GM12891 (cell line): ENCODE measurements around the gene PLEK2.

Source experiments
- DNase-seq: peaks from one replicate; pipeline ENCODE4 v3.0.0; 2011; ENCODE audit warnings: low spot score; ENCODE audit not compliant: insufficient read length
- FAIRE-seq: peaks from 2 replicates; lab custom pipeline; 2011; peaks lifted over from hg19 to GRCh38; lab: Jason Lieb, UNC
- PAX5 ChIP-seq: IDR thresholded peaks from 2 replicates; pipeline ENCODE4 v1.6.1; 2011; ENCODE audit warnings: low read length, moderate library complexity, mild to moderate bottlenecking; ENCODE audit not compliant: insufficient read depth, severe bottlenecking
- POLR2A ChIP-seq: IDR thresholded peaks from 2 replicates; pipeline ENCODE4 v1.6.1; 2011; ENCODE audit warnings: low read depth, low read length, control low read depth
- POLR2AphosphoS5 ChIP-seq: IDR thresholded peaks from 2 replicates; pipeline ENCODE4 v1.6.1; 2011; ENCODE audit warnings: low read depth, low read length, control low read depth
- POU2F2 ChIP-seq: IDR thresholded peaks from 2 replicates; pipeline ENCODE4 v1.6.1; 2011; ENCODE audit warnings: low read depth, mild to moderate bottlenecking, control low read depth, low read length, moderate library complexity
- SPI1 ChIP-seq: IDR thresholded peaks from 2 replicates; pipeline ENCODE4 v1.6.1; 2011; ENCODE audit warnings: low read depth, low read length, control low read depth
- TAF1 ChIP-seq: IDR thresholded peaks from 2 replicates; pipeline ENCODE4 v1.6.1; 2011; ENCODE audit warnings: low read depth, low read length, control low read depth

The PLEK2 gene

DNA sequence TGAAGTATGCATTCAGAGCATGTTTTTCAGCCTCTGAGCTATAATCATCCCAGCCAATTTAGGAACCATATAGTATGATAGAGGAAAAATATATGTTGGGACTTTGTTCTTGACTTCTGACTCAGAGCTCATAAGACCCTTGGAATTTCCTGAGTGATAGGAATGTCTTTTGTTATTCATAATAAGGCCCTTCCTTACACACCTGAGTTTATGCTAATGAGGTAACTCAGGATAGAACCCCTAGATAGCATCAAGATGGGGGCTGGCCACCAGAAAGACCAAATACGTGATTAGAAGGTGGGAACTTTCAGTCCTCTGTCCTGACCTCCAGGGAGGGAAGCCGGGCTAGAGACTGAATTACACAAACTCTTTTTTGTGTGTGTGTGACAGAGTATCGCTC, 32.4 kb upstream of the PLEK2 start:
- DNase-seq (no peak), FAIRE-seq (no peak)

GRCh38 chr14:67442139-67442906, 30.4 kb upstream of the PLEK2 start:
- no peak for TF ChIP-seq PAX5
- no peak for TF ChIP-seq POLR2AphosphoS5
- no peak for TF ChIP-seq POU2F2
- no peak for TF ChIP-seq TAF1
- TF ChIP-seq SPI1, result no peak
- TF ChIP-seq POLR2A, result no peak
- no peak for DNase-seq
- peak; percentile 13 for FAIRE-seq

More for the DNA sequence above, 32.4 kb upstream of the PLEK2 start:
- TF ChIP-seq SPI1 (no peak), POLR2A (no peak), PAX5 (no peak), POU2F2 (no peak), POLR2AphosphoS5 (no peak), TAF1 (no peak)

DNA sequence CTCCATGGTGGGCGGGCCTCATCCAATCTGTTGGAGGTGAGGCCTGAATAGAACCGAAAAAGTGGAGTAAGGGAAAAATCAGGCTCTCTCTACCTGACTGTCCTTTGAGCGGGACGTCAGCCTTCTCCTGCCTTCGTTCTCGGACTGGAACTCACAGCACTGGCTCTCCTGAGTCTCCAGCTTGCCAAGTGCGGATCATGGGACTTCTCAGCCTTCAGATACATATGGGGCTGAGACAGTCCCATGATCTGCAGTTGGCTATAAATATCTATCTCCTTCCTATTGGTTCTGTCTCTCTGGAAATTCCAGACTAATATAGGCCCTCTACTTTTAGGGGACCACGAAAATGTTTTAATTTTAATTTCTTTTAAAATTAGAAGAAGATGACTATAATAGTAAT, 29.7 kb upstream of the PLEK2 start:
- TF ChIP-seq TAF1, result no peak
- TF ChIP-seq POLR2AphosphoS5, result no peak
- no peak for DNase-seq
- no peak for FAIRE-seq

DNA sequence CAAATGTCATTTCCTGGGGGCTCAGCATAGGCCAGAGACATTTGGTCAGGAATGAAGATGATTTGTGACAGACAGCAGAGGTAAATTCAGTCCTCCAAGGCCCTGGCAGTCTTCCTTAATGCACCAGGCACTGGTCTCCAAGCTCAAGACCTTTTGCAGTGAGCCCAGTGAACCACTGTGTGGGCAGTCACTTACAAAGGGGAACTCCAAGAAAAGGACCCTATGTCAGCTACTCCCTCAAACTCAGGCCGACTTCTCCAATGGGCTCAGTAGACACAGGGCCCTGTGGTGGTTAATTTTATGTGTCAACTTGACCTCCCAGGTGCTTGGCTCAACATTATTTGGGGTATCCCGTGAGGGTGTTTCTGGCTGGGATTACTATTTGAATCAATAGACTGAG, 29.3 kb upstream of the PLEK2 start:
- DNase-seq (no peak), FAIRE-seq (no peak)
- TF ChIP-seq TAF1 (no peak), SPI1 (no peak)

GRCh38 chr14:67440513-67440912, 28.5 kb upstream of the PLEK2 start:
- FAIRE-seq, result no peak
- no peak for DNase-seq
- TF ChIP-seq SPI1 (no peak), POU2F2 (no peak), POLR2AphosphoS5 (no peak), PAX5 (no peak), TAF1 (no peak), POLR2A (no peak)

- DNase-seq, result no peak
- FAIRE-seq, result no peak
- TF ChIP-seq SPI1, result no peak
- TF ChIP-seq POLR2AphosphoS5, result no peak
- no peak for TF ChIP-seq PAX5
- TF ChIP-seq TAF1, result no peak
- no peak for TF ChIP-seq POU2F2
- TF ChIP-seq POLR2A, result no peak
These were observed 27.0 kb upstream of the PLEK2 start for GRCh38 chr14:67438969-67439368.

GRCh38 chr14:67436006-67436866, 24.3 kb upstream of the PLEK2 start:
- no peak for FAIRE-seq
- DNase-seq, result no peak
- TF ChIP-seq TAF1, result no peak
- no peak for TF ChIP-seq PAX5
- TF ChIP-seq POLR2AphosphoS5, result no peak
- TF ChIP-seq SPI1, result no peak
- no peak for TF ChIP-seq POU2F2
- TF ChIP-seq POLR2A, result no peak

- no peak for FAIRE-seq
- no peak for DNase-seq
- TF ChIP-seq POU2F2, result no peak
- TF ChIP-seq POLR2AphosphoS5, result no peak
- no peak for TF ChIP-seq POLR2A
- no peak for TF ChIP-seq SPI1
- TF ChIP-seq TAF1, result no peak
- no peak for TF ChIP-seq PAX5
These were observed 23.6 kb upstream of the PLEK2 start for GRCh38 chr14:67435603-67436002.

- DNase-seq (no peak), FAIRE-seq (no peak)
These were observed 20.1 kb upstream of the PLEK2 start for GRCh38 chr14:67432050-67432564.

More at GRCh38 chr14:67432050-67432564, 20.1 kb upstream of the PLEK2 start:
- TF ChIP-seq POLR2A, result no peak
- TF ChIP-seq TAF1, result no peak
- TF ChIP-seq PAX5, result no peak
- TF ChIP-seq POU2F2, result no peak
